ENCODE results near the gene ZNRD2.
"Not testable (repeated sequence)": the region's sequence is repeated elsewhere in the genome, so short reads cannot be mapped to it uniquely, and the experiment has no call there.

The ZNRD2 gene

GRCh38 chr11:65554842-65555430 lies 15.3 kb upstream of the ZNRD2 start:
- DNase-seq, result no peak

GRCh38 chr11:65555693-65556231 lies 14.5 kb upstream of the ZNRD2 start:
- DNase-seq, result peak in 1 of 56 donors; percentile 15

GRCh38 chr11:65556470-65557279 lies 13.6 kb upstream of the ZNRD2 start:
- DNase-seq, result no peak

- DNase-seq, result peak in 17 of 56 donors; percentile 23 to 55 (median 34)
Observed at GRCh38 chr11:65557280-65558001, 12.8 kb upstream of the ZNRD2 start.

DNA sequence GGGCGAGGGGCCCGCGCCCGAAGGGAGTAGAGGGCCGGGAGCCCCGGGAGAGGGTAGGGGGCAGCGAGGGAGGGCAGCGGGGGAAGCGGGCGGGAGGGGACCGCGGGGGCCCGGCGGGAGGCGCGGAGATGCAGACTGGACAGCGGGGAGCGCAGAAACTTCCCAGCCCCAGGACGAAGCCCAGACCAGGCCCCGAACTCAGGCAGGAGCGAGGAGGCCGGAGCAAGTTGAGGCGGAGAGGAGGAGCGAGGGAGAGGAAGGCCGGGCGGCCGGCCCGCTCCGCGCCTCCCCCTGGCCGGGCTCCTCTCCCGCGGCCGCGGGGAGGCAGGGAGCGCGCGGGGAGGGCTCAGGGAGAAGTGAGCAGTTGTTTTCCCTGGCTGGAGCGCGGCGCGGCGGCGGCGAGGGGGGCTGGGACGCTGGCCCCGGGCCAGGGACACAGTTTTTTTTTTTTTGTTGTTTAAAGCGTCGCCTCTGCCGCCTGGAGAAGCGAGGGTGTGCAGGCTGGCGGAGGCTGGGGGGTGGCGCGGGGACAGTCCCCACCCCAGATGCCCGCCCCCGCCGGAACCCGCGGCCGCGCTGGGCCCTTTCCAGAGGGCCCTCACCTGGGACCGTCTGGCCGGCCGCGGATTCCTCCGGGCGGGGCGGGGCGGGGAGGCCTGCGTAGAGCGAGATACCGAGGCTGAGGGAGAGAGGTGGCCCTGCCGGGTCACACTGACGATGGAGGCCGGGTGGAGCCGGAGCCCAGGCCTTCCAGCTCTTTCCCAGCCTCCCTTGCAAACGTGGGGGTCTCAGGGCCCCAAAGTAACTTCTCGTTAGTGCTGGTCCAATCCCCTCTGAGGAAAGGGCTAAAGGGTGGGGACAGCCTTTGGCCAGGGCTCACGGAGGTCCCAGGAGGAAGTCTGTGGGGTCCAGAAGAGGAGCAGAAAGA lies 12.0 kb upstream of the ZNRD2 start, which contains the start of gene LTBP3:
Gene LTBP3, minus strand, starts transcription at position 358 of the 928 bp plus-strand sequence. CDS start 400 bp downstream, outside the sequence.
- DNase-seq, result peak in 54 of 56 donors; percentile 20 to 90 (median 73)

DNA sequence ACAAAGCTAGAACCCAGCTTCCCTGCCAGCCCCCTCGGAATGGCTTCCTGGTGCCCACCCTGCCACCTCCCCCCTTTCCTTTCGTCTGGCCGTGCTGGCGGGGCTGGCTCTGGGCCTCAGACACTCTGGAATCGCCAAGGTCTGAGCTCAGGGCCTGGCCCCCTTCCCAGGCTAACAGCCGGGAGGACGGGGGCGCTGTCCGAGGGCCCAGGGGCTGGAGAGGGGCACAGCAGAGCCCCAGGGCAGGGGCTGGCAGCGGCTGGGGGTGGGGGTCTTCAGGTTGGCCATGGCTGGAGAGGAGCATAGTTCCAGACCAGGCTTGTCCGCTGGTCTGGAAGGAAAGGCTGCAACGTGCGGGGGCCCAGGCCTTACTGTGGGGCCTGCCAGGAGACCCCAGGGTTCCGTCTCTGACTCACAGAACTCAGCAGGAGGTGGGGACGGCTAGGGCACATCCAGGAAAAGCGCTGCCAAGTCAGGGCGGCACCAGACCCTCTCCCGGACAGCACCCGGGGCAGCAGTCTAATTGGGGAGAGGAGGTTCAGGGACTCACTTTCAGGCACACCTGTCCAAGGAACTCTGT lies 11.3 kb upstream of the ZNRD2 start:
- DNase-seq, result peak in 43 of 56 donors; percentile 29 to 82 (median 60)

- no peak for DNase-seq
Observed at GRCh38 chr11:65559535-65559934, 10.7 kb upstream of the ZNRD2 start.

GRCh38 chr11:65559951-65560537 lies 10.2 kb upstream of the ZNRD2 start:
- DNase-seq, result peak in 7 of 56 donors; percentile 15 to 38 (median 19)

DNA sequence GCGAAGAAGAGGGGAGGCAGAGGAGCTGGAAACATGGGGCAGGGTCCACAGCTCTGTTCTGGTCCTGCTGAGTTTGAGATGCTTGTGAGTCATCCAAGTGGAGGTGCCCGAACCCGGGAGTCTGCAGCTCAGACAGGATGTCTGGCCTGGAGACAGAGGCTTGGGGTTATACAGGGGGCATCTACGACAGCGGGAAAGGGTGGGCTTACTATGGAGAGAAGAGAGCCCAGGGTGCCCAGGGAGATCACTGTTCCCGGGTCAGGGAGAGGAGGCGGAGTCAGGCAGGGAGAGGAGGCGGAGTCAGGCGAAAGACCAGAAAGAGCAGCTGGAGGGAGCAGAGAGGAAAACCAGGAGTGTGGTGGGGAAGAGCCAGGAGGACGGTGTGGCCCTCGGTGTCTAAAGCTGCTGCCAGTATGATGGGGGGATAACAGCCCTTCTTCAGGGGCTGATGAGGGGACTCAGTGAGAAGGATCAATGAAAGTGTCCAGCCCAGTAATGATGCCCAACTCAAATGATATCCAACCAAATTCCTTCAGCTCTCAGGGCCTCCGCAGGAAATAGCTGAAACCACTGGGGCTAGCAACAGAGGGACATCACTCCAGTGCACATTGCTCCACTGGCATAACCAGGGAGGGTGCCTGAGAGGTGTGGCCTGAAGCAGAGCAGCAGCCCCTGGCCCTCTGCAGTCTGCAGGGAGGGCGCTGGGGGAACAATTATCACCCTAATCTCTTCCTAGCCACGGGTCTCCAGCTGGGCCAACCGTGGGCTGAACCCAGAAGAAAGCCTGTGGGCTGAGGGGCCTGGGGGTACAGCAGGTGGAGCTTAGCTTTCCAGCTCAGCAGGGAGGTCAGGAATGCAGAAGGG lies 9.5 kb upstream of the ZNRD2 start:
- DNase-seq, result peak in 32 of 56 donors; percentile 11 to 65 (median 34)

GRCh38 chr11:65562020-65562419 lies 8.3 kb upstream of the ZNRD2 start:
- no peak for DNase-seq

GRCh38 chr11:65562788-65563187 lies 7.5 kb upstream of the ZNRD2 start:
- DNase-seq, result no peak

- no peak for DNase-seq
Observed at GRCh38 chr11:65563601-65564000, 6.7 kb upstream of the ZNRD2 start.

DNA sequence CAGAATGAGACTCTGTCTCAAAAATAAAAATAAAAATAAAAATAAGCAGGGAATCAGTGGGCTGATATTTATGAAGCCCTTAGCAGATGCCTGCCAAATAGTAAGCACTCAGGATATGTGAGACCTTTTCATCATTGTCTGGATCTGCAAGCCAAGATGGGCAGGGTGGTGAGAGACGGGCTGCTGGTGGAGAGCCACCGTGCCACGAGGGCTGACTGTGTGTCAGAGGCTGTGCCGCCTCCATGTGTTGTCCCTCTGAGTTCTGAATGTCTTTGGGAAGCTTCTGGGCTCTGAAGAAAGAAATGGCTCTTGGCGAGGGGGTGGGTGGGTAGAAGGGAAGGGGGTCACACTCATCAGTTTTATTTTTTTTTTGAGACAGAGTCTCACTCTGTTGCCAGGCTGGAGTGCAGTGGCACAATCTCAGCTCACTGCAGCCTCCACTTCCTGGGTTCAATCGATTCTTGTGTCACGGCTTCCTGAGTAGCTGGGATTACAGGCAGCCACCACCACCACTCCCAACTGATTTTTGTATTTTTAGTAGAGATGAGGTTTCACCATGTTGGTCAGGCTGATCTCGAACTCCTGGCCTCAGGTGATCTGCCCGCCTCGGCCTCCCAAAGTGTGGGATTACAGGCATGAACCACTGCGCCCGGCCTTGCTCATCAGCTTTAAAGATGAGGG lies 5.3 kb upstream of the ZNRD2 start:
- DNase-seq, result not testable (repeated sequence)

- DNase-seq, result no peak
Observed at GRCh38 chr11:65565624-65566453, 4.4 kb upstream of the ZNRD2 start.

GRCh38 chr11:65569164-65569972 lies 909 bp upstream of the ZNRD2 start:
- DNase-seq, result peak in 5 of 56 donors; percentile 58 to 78 (median 69)

- DNase-seq, result no peak
Observed at GRCh38 chr11:65571420-65571819, 1.1 kb downstream of the ZNRD2 start.

All from amygdala (tissue), 56 donors.